Keratinocyte (primary cell): ENCODE results near the gene HELT. TPM values are rescaled to one million over a fixed set of nuclear protein-coding genes. Genes with fewer than 3 reads are reported as not detected.

Experiments
- DNase-seq: peaks from one replicate; pipeline ENCODE4 v3.0.0-alpha.2; 2011; ENCODE audit warnings: low read depth, missing footprints, low spot score
- FAIRE-seq: peaks from 2 replicates; lab custom pipeline; 2011; peaks lifted over from hg19 to GRCh38; lab: Jason Lieb, UNC
- H2AFZ ChIP-seq: 2 replicates; pipeline ENCODE4 v1.6.0; 2012; ENCODE audit warnings: low read length, control low read depth, inconsistent platforms; ENCODE audit not compliant: control insufficient read depth
- H3K27ac ChIP-seq: 2 replicates; pipeline ENCODE4 v1.5.1; 2011; ENCODE audit warnings: low read length; ENCODE audit not compliant: control insufficient read depth, insufficient read depth
- H3K27me3 ChIP-seq: 3 replicates; pipeline ENCODE4 v1.6.0; 2011; ENCODE audit warnings: low read length; ENCODE audit not compliant: control insufficient read depth, insufficient read depth; ENCODE audit errors: extremely low read depth
- H3K36me3 ChIP-seq, 2 experiments: 2 replicates in 1 of 2; 3 replicates in 1 of 2; pipeline ENCODE4 v1.5.1; 2011; ENCODE audit warnings: low read length in 2 of 2, mild to moderate bottlenecking in 1 of 2; ENCODE audit not compliant: control insufficient read depth in 2 of 2, insufficient read depth in 2 of 2; ENCODE audit errors: extremely low read depth in 1 of 2
- H3K4me1 ChIP-seq: 3 replicates; pipeline ENCODE4 v1.5.1; 2011; ENCODE audit warnings: low read length; ENCODE audit not compliant: control insufficient read depth, insufficient read depth; ENCODE audit errors: extremely low read depth
- H3K4me2 ChIP-seq: 3 replicates; pipeline ENCODE4 v1.6.0; 2011; ENCODE audit warnings: low read depth, low read length; ENCODE audit not compliant: control insufficient read depth, insufficient read depth; ENCODE audit errors: extremely low read depth
- H3K4me3 ChIP-seq, 3 experiments: fragments of 200-600 bp in 1 of 3; sonication (generic) in 1 of 3; 2 replicates in 2 of 3; 3 replicates in 1 of 3; pipeline ENCODE4 v1.5.1; 2011 to 2016; ENCODE audit warnings: low read length in 3 of 3, mild to moderate bottlenecking in 3 of 3, control low read depth in 2 of 3, inconsistent platforms in 1 of 3, low read depth in 1 of 3, mixed read lengths in 1 of 3, mixed run types in 1 of 3, moderate library complexity in 1 of 3; ENCODE audit not compliant: control insufficient read depth in 2 of 3, insufficient read depth in 2 of 3; ENCODE audit errors: extremely low read depth in 1 of 3
- H3K79me2 ChIP-seq: 2 replicates; pipeline ENCODE4 v1.6.0; 2012; ENCODE audit warnings: low read length; ENCODE audit not compliant: control insufficient read depth, insufficient read depth
- H3K9ac ChIP-seq: 3 replicates; pipeline ENCODE4 v1.6.0; 2011; ENCODE audit warnings: low read length; ENCODE audit not compliant: control insufficient read depth, insufficient read depth; ENCODE audit errors: extremely low read depth
- H3K9me1 ChIP-seq: 3 replicates; pipeline ENCODE4 v1.6.0; 2011; ENCODE audit warnings: low read length; ENCODE audit not compliant: control insufficient read depth, insufficient read depth; ENCODE audit errors: extremely low read depth
- H3K9me3 ChIP-seq: 2 replicates; pipeline ENCODE4 v1.5.1; 2012; ENCODE audit warnings: low read depth, low read length; ENCODE audit not compliant: control insufficient read depth
- H4K20me1 ChIP-seq: 3 replicates; pipeline ENCODE4 v1.6.0; 2011; ENCODE audit warnings: low read length; ENCODE audit not compliant: control insufficient read depth, insufficient read depth; ENCODE audit errors: extremely low read depth
- EZH2 ChIP-seq: IDR thresholded peaks from one replicate; pipeline ENCODE4 v1.6.1; 2012; ENCODE audit warnings: inconsistent platforms, mild to moderate bottlenecking, low read length, moderate library complexity
- dilution Hi-C: fragments of 300-500 bp; cut with MboI; formaldehyde crosslinking; loops from one replicate; pipeline ENCODE4 v1.7.0; 2020; ENCODE audit warnings: low sequenced_read_pairs; ENCODE audit not compliant: extremely low pct_ligation_motif_present
- polyA plus RNA-seq, 5 experiments: library from polyadenylated mRNA; depleted of rRNA in 3 of 5; stranded (reverse) in 3 of 5; stranded (forward) in 1 of 5; unstranded in 1 of 5; fragments of >200 nt; gene quantifications; 1 replicate in 1 of 5; 2 replicates in 3 of 5; 3 replicates in 1 of 5; pipeline versions ENCODE4 v1.2.1 to v1.2.3, GENCODE V29; 2011 to 2012; ENCODE audit warnings: missing spikeins in 2 of 5, low read depth in 1 of 5, low replicate concordance in 1 of 5
- TF ChIP-seq, protein P1 (sequence below), 3 experiments: IDR thresholded peaks in 1 of 3; conservative IDR thresholded peaks in 1 of 3; optimal IDR thresholded peaks in 1 of 3; 2 replicates in 2 of 3; 3 replicates in 1 of 3; pipeline versions ENCODE3 to v1.5.1; 2011; ENCODE audit warnings: low read length in 3 of 3, mild to moderate bottlenecking in 3 of 3, moderate library complexity in 2 of 3, control low read depth in 1 of 3, inconsistent platforms in 1 of 3; ENCODE audit not compliant: insufficient read depth in 2 of 3; ENCODE audit errors: extremely low read depth in 1 of 3

The HELT gene
- polyA plus RNA-seq, 1 donor (not counting 4 experiments of a cell fraction or from before 2014, with no cell fraction given): not detected

DNA sequence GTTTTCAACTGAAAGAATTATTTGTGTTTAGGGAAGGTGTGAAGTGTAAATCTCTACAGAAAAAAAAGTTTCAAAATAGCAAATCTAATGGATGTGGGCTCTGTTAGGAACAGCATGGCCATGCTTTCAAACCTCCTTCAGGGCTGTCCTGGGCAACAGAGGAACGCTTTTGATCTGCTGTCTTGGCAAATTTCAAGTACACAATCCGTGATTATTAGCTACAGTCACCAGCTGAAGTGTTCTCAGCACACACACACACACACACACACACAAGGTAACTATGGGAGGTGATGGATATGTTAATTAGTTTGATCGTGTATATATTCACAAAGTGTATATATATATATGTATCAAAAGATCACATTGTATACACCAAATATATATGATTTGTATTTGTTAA lies 40.5 kb upstream of the HELT start:
- H3K4me2 ChIP-seq: no peak overlapping the region
- H3K4me3 ChIP-seq: no peak overlapping the region
- H3K9me1 ChIP-seq: no peaks in the 10 kb centered on the region
- H3K9ac ChIP-seq: no peak overlapping the region
- no peaks in the 10 kb centered on the region for H3K36me3 ChIP-seq
- H4K20me1 ChIP-seq: no peaks in the 10 kb centered on the region
- peaks cover 11% of the 10 kb centered on the region for H3K27me3 ChIP-seq
- TF ChIP-seq EZH2: no peak
- TF ChIP-seq, protein P1, sequence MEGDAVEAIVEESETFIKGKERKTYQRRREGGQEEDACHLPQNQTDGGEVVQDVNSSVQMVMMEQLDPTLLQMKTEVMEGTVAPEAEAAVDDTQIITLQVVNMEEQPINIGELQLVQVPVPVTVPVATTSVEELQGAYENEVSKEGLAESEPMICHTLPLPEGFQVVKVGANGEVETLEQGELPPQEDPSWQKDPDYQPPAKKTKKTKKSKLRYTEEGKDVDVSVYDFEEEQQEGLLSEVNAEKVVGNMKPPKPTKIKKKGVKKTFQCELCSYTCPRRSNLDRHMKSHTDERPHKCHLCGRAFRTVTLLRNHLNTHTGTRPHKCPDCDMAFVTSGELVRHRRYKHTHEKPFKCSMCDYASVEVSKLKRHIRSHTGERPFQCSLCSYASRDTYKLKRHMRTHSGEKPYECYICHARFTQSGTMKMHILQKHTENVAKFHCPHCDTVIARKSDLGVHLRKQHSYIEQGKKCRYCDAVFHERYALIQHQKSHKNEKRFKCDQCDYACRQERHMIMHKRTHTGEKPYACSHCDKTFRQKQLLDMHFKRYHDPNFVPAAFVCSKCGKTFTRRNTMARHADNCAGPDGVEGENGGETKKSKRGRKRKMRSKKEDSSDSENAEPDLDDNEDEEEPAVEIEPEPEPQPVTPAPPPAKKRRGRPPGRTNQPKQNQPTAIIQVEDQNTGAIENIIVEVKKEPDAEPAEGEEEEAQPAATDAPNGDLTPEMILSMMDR (optimal IDR thresholded peaks at IDR 0.05 in 1 of 3, IDR thresholded peaks at IDR 0.05 in 1 of 3, conservative IDR thresholded peaks at IDR 0.05 in 1 of 3; ENCODE audit: extremely low read depth in 1 of 3, insufficient read depth in 2 of 3, low read length in 3 of 3): no peak
- FAIRE-seq (no peak), DNase-seq (no peak)
- no peak overlapping the region for H3K27ac ChIP-seq
- H3K9me3 ChIP-seq: no peaks in the 10 kb centered on the region
- no peak overlapping the region for H2AFZ ChIP-seq
- no peaks in the 10 kb centered on the region for H3K4me1 ChIP-seq
- dilution Hi-C loops: no loop called here
- no peaks in the 10 kb centered on the region for H3K79me2 ChIP-seq

DNA sequence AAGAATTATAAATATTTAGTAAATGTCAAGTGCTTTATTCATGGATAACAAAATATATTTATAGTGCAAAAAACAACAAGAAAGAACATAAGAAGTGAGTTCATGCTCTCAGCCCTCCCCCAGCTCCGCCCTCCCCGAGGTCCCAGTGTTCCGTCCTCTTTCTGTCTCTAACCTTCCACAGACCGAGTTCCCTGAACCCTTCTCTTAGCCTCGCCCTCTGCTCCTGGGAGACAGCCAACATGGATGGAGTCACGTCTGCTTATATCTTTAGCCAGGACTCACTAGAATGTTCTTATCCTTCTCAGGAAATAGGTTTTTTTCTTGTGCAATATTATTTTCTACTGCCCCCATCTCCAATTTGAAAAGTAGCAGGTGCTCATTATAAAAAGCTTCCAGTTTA lies 40.1 kb upstream of the HELT start:
- no peak overlapping the region for H3K27ac ChIP-seq
- H4K20me1 ChIP-seq: no peaks in the 10 kb centered on the region
- no peak for FAIRE-seq
- no peaks in the 10 kb centered on the region for H3K79me2 ChIP-seq
- no peak overlapping the region for H3K4me2 ChIP-seq
- no peak overlapping the region for H2AFZ ChIP-seq
- dilution Hi-C loops: no loop called here
- no peaks in the 10 kb centered on the region for H3K9me3 ChIP-seq
- peaks cover 15% of the 10 kb centered on the region for H3K27me3 ChIP-seq
- H3K36me3 ChIP-seq: no peaks in the 10 kb centered on the region
- no peak for DNase-seq
- no peak overlapping the region for H3K9ac ChIP-seq
- TF ChIP-seq, protein P1 (optimal IDR thresholded peaks at IDR 0.05 in 1 of 3, IDR thresholded peaks at IDR 0.05 in 1 of 3, conservative IDR thresholded peaks at IDR 0.05 in 1 of 3; ENCODE audit: extremely low read depth in 1 of 3, insufficient read depth in 2 of 3, low read length in 3 of 3): no peak
- TF ChIP-seq EZH2: no peak
- no peak overlapping the region for H3K4me3 ChIP-seq
- H3K4me1 ChIP-seq: no peaks in the 10 kb centered on the region
- no peaks in the 10 kb centered on the region for H3K9me1 ChIP-seq
